NCI-H446 (cell line): ENCODE data around the gene ASCL1.
A peak's percentile ranks its signal among the peaks of the same experiment; 100 is the strongest.

Experiments
- DNase-seq, 2 experiments: peaks; one replicate each; lab custom pipeline; 2025; lab: John Stamatoyannopoulos, UW

The ASCL1 gene

GRCh38 chr12:102957339-102958050 is at the start of gene ASCL1:
TSS of gene ASCL1 (plus strand) at chr12:102957674. CDS start at chr12:102958245, 571 bp downstream.
- no peak for DNase-seq

- no peak for DNase-seq
Measured at GRCh38 chr12:102907918-102908317, 49.6 kb upstream of the ASCL1 start.

GRCh38 chr12:102910137-102910536 is 47.3 kb upstream of the ASCL1 start:
- no peak for DNase-seq

GRCh38 chr12:102910792-102911191 is 46.7 kb upstream of the ASCL1 start:
- no peak for DNase-seq

- no peak for DNase-seq
Measured at GRCh38 chr12:102911320-102911719, 46.2 kb upstream of the ASCL1 start.

GRCh38 chr12:102912258-102912657 is 45.2 kb upstream of the ASCL1 start:
- no peak for DNase-seq

- DNase-seq = no peak
Measured at GRCh38 chr12:102913453-102914226, 43.8 kb upstream of the ASCL1 start.

GRCh38 chr12:102916252-102917025 is 41.0 kb upstream of the ASCL1 start:
- DNase-seq = no peak

- DNase-seq = no peak
Measured at GRCh38 chr12:102917026-102917787, 40.3 kb upstream of the ASCL1 start, which contains the start of gene PAH. TSS of gene PAH (minus strand) at chr12:102917244. CDS start at chr12:102917130, 114 bp downstream.

GRCh38 chr12:102918840-102919239 is 38.6 kb upstream of the ASCL1 start:
- DNase-seq = no peak

GRCh38 chr12:102920271-102920670 is 37.2 kb upstream of the ASCL1 start:
- DNase-seq = no peak

GRCh38 chr12:102921240-102921639 is 36.2 kb upstream of the ASCL1 start:
- DNase-seq = no peak

GRCh38 chr12:102927220-102927619 is 30.3 kb upstream of the ASCL1 start:
- DNase-seq = no peak

GRCh38 chr12:102933168-102933567 is 24.3 kb upstream of the ASCL1 start:
- DNase-seq = no peak

- no peak for DNase-seq
Measured at GRCh38 chr12:102939059-102939458, 18.4 kb upstream of the ASCL1 start.

GRCh38 chr12:102939670-102940222 is 17.7 kb upstream of the ASCL1 start:
- no peak for DNase-seq

- no peak for DNase-seq
Measured at GRCh38 chr12:102946042-102946441, 11.4 kb upstream of the ASCL1 start.

- DNase-seq = peak in 1 of 2 experiments; percentile 27
Measured at GRCh38 chr12:102948941-102949352, 8.5 kb upstream of the ASCL1 start.

- no peak for DNase-seq
Measured at GRCh38 chr12:102950107-102950949, 7.1 kb upstream of the ASCL1 start.

- no peak for DNase-seq
Measured at GRCh38 chr12:102950950-102951619, 6.4 kb upstream of the ASCL1 start.
